GM21723 (cell line): ENCODE results near the gene PRKAG2.

Source experiments
- ATAC-seq: cut with Tn5 transposase; IDR thresholded peaks from one replicate; pipeline ENCODE4 v1.9.1; 2021; ENCODE audit warnings: mild to moderate bottlenecking, moderate library complexity; ENCODE audit not compliant: unreplicated experiment

Gene PRKAG2

GRCh38 chr7:151686016-151686766 lies 190.7 kb downstream of the PRKAG2 start:
- ATAC-seq: no peak

- ATAC-seq: no peak
Measured at GRCh38 chr7:151684408-151685175, 192.3 kb downstream of the PRKAG2 start.

GRCh38 chr7:151683615-151684407 lies 193.1 kb downstream of the PRKAG2 start:
- no peak for ATAC-seq

GRCh38 chr7:151682831-151683614 lies 193.9 kb downstream of the PRKAG2 start:
- ATAC-seq: no peak

GRCh38 chr7:151681726-151682125 lies 195.2 kb downstream of the PRKAG2 start:
- ATAC-seq: no peak

GRCh38 chr7:151680810-151681209 lies 196.1 kb downstream of the PRKAG2 start:
- ATAC-seq: no peak

- no peak for ATAC-seq
Measured at GRCh38 chr7:151679881-151680612, 196.9 kb downstream of the PRKAG2 start.

- no peak for ATAC-seq
Measured at GRCh38 chr7:151679071-151679708, 197.7 kb downstream of the PRKAG2 start.

- ATAC-seq: no peak
Measured at GRCh38 chr7:151678227-151678604, 198.7 kb downstream of the PRKAG2 start.

- no peak for ATAC-seq
Measured at GRCh38 chr7:151677581-151678226, 199.2 kb downstream of the PRKAG2 start.

GRCh38 chr7:151676759-151677158 lies 200.2 kb downstream of the PRKAG2 start:
- ATAC-seq: no peak

- ATAC-seq: no peak
Measured at GRCh38 chr7:151675196-151675920, 201.6 kb downstream of the PRKAG2 start.

- no peak for ATAC-seq
Measured at GRCh38 chr7:151674161-151674920, 202.6 kb downstream of the PRKAG2 start.

- ATAC-seq: no peak
Measured at GRCh38 chr7:151673216-151673615, 203.7 kb downstream of the PRKAG2 start.

- ATAC-seq: no peak
Measured at GRCh38 chr7:151672716-151673115, 204.2 kb downstream of the PRKAG2 start.

GRCh38 chr7:151671514-151671913 lies 205.4 kb downstream of the PRKAG2 start:
- no peak for ATAC-seq

GRCh38 chr7:151669762-151670161 lies 207.2 kb downstream of the PRKAG2 start:
- no peak for ATAC-seq

- ATAC-seq: no peak
Measured at GRCh38 chr7:151666886-151667285, 210.0 kb downstream of the PRKAG2 start.
